BLaER1 treated with 17β-estradiol and CSF1 and Interleukin-3, amounts not matched to agents 10 nM and 100 nM (cell line): ENCODE results near the gene GRID2.

Source experiments
- H3K27ac ChIP-seq, 11 experiments: shearing (Covaris generic); formaldehyde crosslinking; 2 replicates each; pipeline ENCODE4 v1.8.1; 2022
- H3K27me3 ChIP-seq, 11 experiments: shearing (Covaris generic); formaldehyde crosslinking; 2 replicates each; pipeline ENCODE4 v1.8.1; 2022
- H3K36me3 ChIP-seq, 11 experiments: shearing (Covaris generic); formaldehyde crosslinking; 2 replicates each; pipeline ENCODE4 v1.8.1; 2022
- H3K4me1 ChIP-seq, 10 experiments: shearing (Covaris generic); formaldehyde crosslinking; 2 replicates each; pipeline ENCODE4 v1.8.1; 2022
- H3K4me2 ChIP-seq, 11 experiments: shearing (Covaris generic); formaldehyde crosslinking; 2 replicates each; pipeline ENCODE4 v1.8.1; 2022
- H3K4me3 ChIP-seq, 10 experiments: shearing (Covaris generic); formaldehyde crosslinking; 2 replicates each; pipeline ENCODE4 v1.8.1; 2022
- H3K9ac ChIP-seq, 11 experiments: shearing (Covaris generic); formaldehyde crosslinking; 2 replicates each; pipeline ENCODE4 v1.8.1; 2022
- H3K9me3 ChIP-seq, 11 experiments: shearing (Covaris generic); formaldehyde crosslinking; replicated peaks in 1 of 11; 2 replicates each; pipeline ENCODE4 v1.8.1; 2022
- H4K20me1 ChIP-seq, 11 experiments: shearing (Covaris generic); formaldehyde crosslinking; 2 replicates each; pipeline ENCODE4 v1.8.1; 2022
- Cebpa-rat ChIP-seq, 11 experiments: shearing (Covaris generic); IDR thresholded peaks; 2 replicates each; pipeline ENCODE4 v1.8.1; 2022

The GRID2 gene

DNA sequence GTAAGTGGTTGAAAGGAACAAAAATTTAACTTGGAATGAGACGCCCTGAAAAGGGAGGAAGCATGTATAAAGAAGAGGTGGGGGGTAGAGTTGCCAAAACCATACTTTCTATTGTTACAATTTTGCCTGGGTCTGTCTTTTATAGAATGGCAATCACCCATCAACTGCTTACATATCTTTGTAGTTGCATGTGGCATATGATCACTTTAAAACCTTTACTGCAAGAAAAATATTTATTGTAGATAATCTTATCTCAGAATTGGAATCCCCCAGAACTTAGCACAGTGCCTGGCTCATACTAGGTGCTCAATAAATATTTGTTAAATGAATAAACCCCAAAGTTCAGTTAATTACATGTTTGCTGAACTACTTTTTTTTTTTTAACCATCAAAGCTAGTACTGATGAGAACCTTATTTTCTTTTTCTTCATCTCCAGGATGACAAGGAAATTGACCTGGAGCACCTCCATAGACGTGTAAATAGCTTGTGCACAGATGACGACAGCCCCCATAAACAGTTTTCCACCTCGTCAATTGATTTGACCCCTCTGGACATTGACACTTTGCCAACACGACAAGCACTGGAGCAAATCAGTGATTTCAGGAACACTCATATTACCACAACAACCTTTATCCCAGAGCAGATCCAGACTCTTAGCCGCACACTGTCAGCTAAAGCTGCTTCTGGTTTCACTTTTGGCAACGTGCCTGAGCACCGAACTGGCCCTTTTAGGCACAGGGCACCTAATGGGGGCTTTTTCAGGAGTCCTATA, 1468.1 kb downstream of the GRID2 start:
- H3K4me2 ChIP-seq, result no peak overlapping the region
- no peaks in the 10 kb centered on the region for H3K27me3 ChIP-seq
- H3K4me3 ChIP-seq, result no peak overlapping the region
- no peaks in the 10 kb centered on the region for H3K9me3 ChIP-seq
- no peaks in the 10 kb centered on the region for H3K36me3 ChIP-seq
- H3K4me1 ChIP-seq, result no peaks in the 10 kb centered on the region
- TF ChIP-seq Cebpa-rat (IDR thresholded peaks at IDR 0.05), result no peak
- no peak overlapping the region for H3K9ac ChIP-seq
- no peak overlapping the region for H3K27ac ChIP-seq
- no peaks in the 10 kb centered on the region for H4K20me1 ChIP-seq

DNA sequence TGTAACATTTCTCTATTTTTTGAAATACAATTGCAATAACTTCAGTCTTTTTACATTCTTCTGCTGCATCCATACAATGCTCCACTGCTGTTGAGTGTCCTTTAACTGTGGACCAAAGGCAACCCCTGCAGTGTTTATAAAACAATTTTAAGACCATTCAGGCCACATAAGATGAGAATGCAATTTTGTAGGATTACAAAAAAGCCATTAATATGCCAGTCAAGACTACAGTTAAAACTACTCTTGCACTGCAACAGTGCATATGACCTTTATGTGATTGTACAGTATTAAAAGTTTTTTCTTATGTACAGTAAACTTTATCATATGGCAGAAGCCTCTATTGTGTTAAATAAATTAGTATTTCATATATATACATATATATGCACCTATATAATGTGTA, 1469.1 kb downstream of the GRID2 start:
- H3K4me1 ChIP-seq, result 0 out of 20 replicates have a peak, but pooled peaks cover 0 to 4% (median 0%) of the 10 kb centered on the region in 10 experiments
- no peaks in the 10 kb centered on the region for H4K20me1 ChIP-seq
- no peak for TF ChIP-seq Cebpa-rat (IDR thresholded peaks at IDR 0.05)
- H3K9ac ChIP-seq, result no peak overlapping the region
- no peak overlapping the region for H3K27ac ChIP-seq
- H3K4me3 ChIP-seq, result no peak overlapping the region
- H3K27me3 ChIP-seq, result no peaks in the 10 kb centered on the region
- no peak overlapping the region for H3K4me2 ChIP-seq
- H3K36me3 ChIP-seq, result no peaks in the 10 kb centered on the region
- no peaks in the 10 kb centered on the region for H3K9me3 ChIP-seq

DNA sequence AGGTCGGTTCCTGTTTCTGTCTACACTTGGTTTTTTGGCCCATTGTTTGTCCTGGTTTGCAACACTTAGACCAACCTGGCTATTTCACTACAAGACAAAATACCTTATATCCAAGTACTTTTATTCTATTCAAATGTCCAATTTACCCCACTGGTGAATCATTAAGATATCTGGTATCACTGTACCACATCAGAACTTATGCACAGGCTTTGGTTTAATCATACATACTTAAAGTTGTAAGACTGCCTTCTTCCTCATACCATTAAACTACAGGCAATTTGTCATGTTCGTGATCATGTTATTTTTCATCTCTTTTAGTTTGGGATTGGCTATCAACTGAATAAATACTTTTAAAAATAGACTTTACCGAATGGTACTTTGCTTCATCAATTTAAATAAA, 1471.8 kb downstream of the GRID2 start:
- Histone ChIP-seq H3K4me3 (no peak overlapping the region), H3K36me3 (no peaks in the 10 kb centered on the region), H3K9ac (no peak overlapping the region), H3K27me3 (no peaks in the 10 kb centered on the region), H4K20me1 (no peaks in the 10 kb centered on the region), H3K27ac (no peak overlapping the region), H3K4me2 (no peak overlapping the region), H3K9me3 (no peaks in the 10 kb centered on the region), H3K4me1 (0 out of 20 replicates have a peak, but pooled peaks cover 0 to 4% (median 0%) of the 10 kb centered on the region in 10 experiments)
- no peak for TF ChIP-seq Cebpa-rat (IDR thresholded peaks at IDR 0.05)

DNA sequence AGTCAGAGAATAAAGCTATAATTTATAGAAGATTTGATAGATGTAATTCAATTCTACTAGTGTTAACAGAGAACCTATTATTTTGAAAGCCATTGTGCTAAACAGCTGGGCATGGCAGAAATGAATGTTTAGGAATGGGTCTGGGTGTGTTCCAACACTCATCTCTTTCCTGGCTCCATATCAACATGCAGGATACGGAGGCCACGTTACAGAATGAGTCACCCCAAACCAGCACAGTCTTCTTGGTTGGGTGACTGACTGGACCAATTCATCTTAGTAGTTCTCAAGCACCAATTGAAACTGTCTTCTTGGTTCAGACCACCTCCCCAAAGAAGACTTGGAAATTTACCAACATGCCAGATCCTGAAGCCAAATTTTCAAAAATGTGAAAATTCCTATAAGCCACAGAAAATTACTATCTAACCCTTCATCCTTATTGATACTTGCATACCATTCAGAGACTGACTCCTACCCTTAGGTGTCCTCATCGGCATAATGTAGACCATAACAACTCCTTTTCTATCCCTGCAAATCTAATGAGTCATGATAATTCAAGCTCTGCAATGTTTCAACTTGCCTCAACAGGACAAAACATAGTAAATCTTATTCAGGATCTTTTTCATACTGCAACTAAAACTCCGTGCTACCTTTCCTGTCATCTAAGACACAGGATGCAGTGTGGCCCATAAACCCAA, 1472.8 kb downstream of the GRID2 start:
- Histone ChIP-seq H3K27ac (no peak overlapping the region), H3K36me3 (no peaks in the 10 kb centered on the region), H3K4me2 (no peak overlapping the region), H3K4me3 (no peak overlapping the region), H3K9ac (no peak overlapping the region), H3K9me3 (no peaks in the 10 kb centered on the region), H3K4me1 (0 out of 20 replicates have a peak, but pooled peaks cover 0 to 4% (median 0%) of the 10 kb centered on the region in 10 experiments), H4K20me1 (no peaks in the 10 kb centered on the region), H3K27me3 (no peaks in the 10 kb centered on the region)
- no peak for TF ChIP-seq Cebpa-rat (IDR thresholded peaks at IDR 0.05)

DNA sequence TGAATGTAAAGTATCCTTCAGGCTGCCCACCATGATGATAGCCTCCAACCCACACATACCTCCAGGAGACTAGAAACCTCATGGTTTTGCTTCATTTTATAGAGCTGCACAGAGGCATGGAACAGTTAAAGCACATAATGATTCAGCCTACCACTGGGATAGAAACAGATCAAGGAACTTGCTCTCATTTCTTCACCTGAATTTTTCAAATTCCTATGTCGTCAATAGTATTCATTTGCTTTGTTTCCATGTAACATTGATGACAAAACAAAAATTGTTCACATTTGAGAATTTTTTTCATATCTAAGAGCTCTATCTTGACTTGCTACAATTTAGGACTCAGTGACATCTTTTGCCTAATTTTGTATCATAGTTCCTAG, 1473.3 kb downstream of the GRID2 start:
- H3K27me3 ChIP-seq, result no peaks in the 10 kb centered on the region
- no peaks in the 10 kb centered on the region for H3K36me3 ChIP-seq
- no peak for TF ChIP-seq Cebpa-rat (IDR thresholded peaks at IDR 0.05)
- H3K4me3 ChIP-seq, result no peak overlapping the region
- 0 out of 20 replicates have a peak, but pooled peaks cover 0 to 4% (median 0%) of the 10 kb centered on the region in 10 experiments for H3K4me1 ChIP-seq
- no peak overlapping the region for H3K9ac ChIP-seq
- no peak overlapping the region for H3K27ac ChIP-seq
- no peak overlapping the region for H3K4me2 ChIP-seq
- no peaks in the 10 kb centered on the region for H4K20me1 ChIP-seq
- no peaks in the 10 kb centered on the region for H3K9me3 ChIP-seq

DNA sequence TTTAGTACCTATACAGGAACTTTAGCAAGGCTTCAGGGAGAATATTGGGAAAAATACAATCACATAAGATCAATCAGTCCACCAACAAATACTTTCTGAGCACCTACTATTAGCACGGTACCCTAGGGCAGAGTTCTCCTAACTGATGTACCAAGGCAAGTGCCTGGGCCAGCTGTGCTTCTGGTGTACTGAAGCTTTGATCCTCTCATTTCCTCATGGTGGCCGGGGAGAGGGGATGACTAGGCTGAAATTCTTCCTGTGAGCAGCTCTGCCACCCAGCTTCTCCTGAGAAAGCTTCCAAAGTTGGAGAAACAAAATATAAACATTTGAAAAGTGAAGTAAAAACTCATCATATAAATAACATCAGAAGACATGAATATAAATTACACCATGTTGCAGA, 1475.5 kb downstream of the GRID2 start:
- Histone ChIP-seq H3K27me3 (no peaks in the 10 kb centered on the region), H3K9me3 (no peaks in the 10 kb centered on the region), H3K9ac (no peak overlapping the region), H3K4me2 (0 out of 22 replicates have a peak overlapping the region, but pooled peaks of 1 of the 11 experiments have one; percentile 27), H4K20me1 (no peaks in the 10 kb centered on the region), H3K36me3 (no peaks in the 10 kb centered on the region), H3K27ac (no peak overlapping the region), H3K4me3 (no peak overlapping the region), H3K4me1 (0 out of 20 replicates have a peak, but pooled peaks cover 0 to 4% (median 0%) of the 10 kb centered on the region in 10 experiments)
- no peak for TF ChIP-seq Cebpa-rat (IDR thresholded peaks at IDR 0.05)

DNA sequence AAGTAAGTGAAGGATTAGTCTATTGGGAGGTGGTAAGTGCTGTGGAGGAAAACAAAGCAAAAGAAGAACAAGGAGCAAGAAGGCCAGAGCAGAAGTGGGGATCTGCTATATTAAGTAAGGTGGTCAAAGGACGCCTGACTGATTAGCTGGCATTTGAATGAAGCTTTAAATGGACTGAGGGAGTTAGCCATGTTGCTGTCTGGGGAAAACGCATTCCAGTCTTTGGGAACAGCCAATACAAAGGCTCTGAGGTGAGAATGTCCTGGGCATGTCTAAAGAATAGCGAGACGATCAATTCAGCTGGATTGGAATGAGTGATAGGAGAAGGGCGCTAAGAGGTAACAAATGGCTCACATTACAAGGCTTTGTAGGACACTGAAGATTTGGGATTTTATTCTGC, 1476.3 kb downstream of the GRID2 start:
- Histone ChIP-seq H3K4me2 (no peak overlapping the region), H3K9me3 (no peaks in the 10 kb centered on the region), H3K4me1 (0 out of 20 replicates have a peak, but pooled peaks cover 0 to 4% (median 0%) of the 10 kb centered on the region in 10 experiments), H3K9ac (no peak overlapping the region), H4K20me1 (no peaks in the 10 kb centered on the region), H3K4me3 (no peak overlapping the region), H3K27me3 (no peaks in the 10 kb centered on the region), H3K36me3 (no peaks in the 10 kb centered on the region), H3K27ac (no peak overlapping the region)
- no peak for TF ChIP-seq Cebpa-rat (IDR thresholded peaks at IDR 0.05)

DNA sequence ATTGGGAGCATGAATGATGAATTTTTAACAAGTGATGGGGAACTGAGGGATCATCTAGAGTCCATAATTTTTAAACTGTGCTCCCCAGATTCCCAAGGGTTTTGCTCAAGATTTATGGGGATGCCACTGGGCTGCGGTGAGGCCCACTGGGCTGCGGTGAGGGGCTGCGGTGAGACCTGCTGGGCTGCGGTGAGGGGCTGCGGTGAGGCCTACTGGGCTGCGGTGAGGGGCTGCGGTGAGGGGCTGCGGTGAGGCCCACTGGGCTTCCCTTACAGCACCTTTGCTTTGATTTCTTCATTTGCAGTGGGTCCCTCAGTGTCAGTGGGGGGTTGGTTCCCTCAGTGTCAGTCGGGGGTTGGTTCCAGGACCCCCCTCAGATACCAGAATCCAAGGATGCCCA, 1477.4 kb downstream of the GRID2 start:
- H3K27me3 ChIP-seq, result no peaks in the 10 kb centered on the region
- H3K4me3 ChIP-seq, result no peak overlapping the region
- no peak overlapping the region for H3K4me2 ChIP-seq
- H3K9ac ChIP-seq, result no peak overlapping the region
- no peaks in the 10 kb centered on the region for H3K36me3 ChIP-seq
- H3K4me1 ChIP-seq, result 0 out of 20 replicates have a peak, but pooled peaks cover 0 to 4% (median 0%) of the 10 kb centered on the region in 10 experiments
- no peak overlapping the region for H3K27ac ChIP-seq
- H3K9me3 ChIP-seq, result no peaks in the 10 kb centered on the region
- TF ChIP-seq Cebpa-rat (IDR thresholded peaks at IDR 0.05), result no peak
- no peaks in the 10 kb centered on the region for H4K20me1 ChIP-seq

DNA sequence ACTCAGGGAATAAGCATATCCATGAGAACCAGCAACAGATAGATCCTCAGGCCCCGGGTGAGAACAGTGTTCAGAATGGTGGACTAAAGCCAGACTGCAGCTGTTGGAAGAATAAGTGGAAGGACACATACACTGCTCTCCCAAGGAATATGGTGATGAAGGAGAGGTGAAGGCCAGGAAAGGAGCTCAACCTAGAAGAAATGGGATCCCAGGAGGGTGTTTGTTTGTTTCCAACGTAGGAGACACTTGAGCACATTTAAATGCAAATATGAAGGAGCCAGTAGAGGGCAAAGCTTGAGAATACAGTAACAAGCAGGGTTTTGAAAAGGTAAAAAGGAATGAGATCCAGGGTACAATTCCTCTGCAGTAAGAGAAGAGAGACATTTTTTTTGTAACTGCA, 1482.4 kb downstream of the GRID2 start:
- Histone ChIP-seq H3K4me3 (no peak overlapping the region), H3K4me2 (no peak overlapping the region), H3K4me1 (no peaks in the 10 kb centered on the region), H3K27me3 (no peaks in the 10 kb centered on the region), H3K9me3 (no peaks in the 10 kb centered on the region), H4K20me1 (no peaks in the 10 kb centered on the region), H3K27ac (no peak overlapping the region), H3K9ac (no peak overlapping the region), H3K36me3 (no peaks in the 10 kb centered on the region)
- TF ChIP-seq Cebpa-rat (IDR thresholded peaks at IDR 0.05), result no peak
